Activated CD8-positive, alpha-beta T cell treated with anti-CD3 and anti-CD28 coated beads for 36 hours (primary cell): ENCODE data around the gene MOSPD3. TPM values are rescaled to one million over a fixed set of nuclear protein-coding genes. Genes with fewer than 3 reads are reported as not detected.

Source experiments
- ATAC-seq: fragments of 200-7000 bp; cut with Tn5 transposase; one replicate; pipeline ENCODE4 v1.10.0; 2021; ENCODE audit warnings: mild to moderate bottlenecking, moderate library complexity
- CTCF ChIA-PET: fragments of 350-600 bp; sonication (Branson Sonifier 250); formaldehyde crosslinking; loops from one replicate; lab custom pipeline; 2021; ENCODE audit warnings: antibody characterized with exemption; lab: Charles Lee
- POLR2A ChIA-PET: fragments of 350-600 bp; sonication (Branson Sonifier 250); formaldehyde crosslinking; loops from one replicate; lab custom pipeline; 2021; ENCODE audit warnings: antibody characterized with exemption; lab: Charles Lee
- DNase-seq: peaks from one replicate; pipeline ENCODE4 v3.0.0-alpha.2; 2020
- H3K27ac Mint-ChIP-seq: one replicate; pipeline ENCODE4 v1.8.0; 2021; ENCODE audit warnings: mild to moderate bottlenecking, mixed read lengths
- H3K27me3 Mint-ChIP-seq: one replicate; pipeline ENCODE4 v1.8.0; 2021; ENCODE audit warnings: mixed read lengths
- H3K36me3 Mint-ChIP-seq: one replicate; pipeline ENCODE4 v1.8.0; 2021; ENCODE audit warnings: low read depth, mixed read lengths
- H3K4me1 Mint-ChIP-seq: one replicate; pipeline ENCODE4 v1.8.0; 2021; ENCODE audit warnings: low read depth, mixed read lengths
- H3K4me3 Mint-ChIP-seq: one replicate; pipeline ENCODE4 v1.8.0; 2021; ENCODE audit warnings: mild to moderate bottlenecking, moderate library complexity, mixed read lengths
- H3K9me3 Mint-ChIP-seq: one replicate; pipeline ENCODE4 v1.8.0; 2021; ENCODE audit warnings: mixed read lengths
- intact Hi-C: fragments of 100-400 bp; cut with micrococcal nuclease; formaldehyde crosslinking; loops from one replicate; pipeline ENCODE4 v1.10.0; 2022
- total RNA-seq, 2 experiments: library from RNA; stranded (reverse); gene quantifications; one replicate each; pipeline ENCODE4 v1.2.3, GENCODE V29; 2021
- TF ChIP-seq, protein P1 (sequence below): fragments of 200-600 bp; IDR thresholded peaks from one replicate; pipeline ENCODE4 v1.8.0; 2022; ENCODE audit warnings: antibody characterized with exemption, mild to moderate bottlenecking

The MOSPD3 gene
- total RNA-seq, 2 experiments from 2014 or later = 9.6 to 10.5 TPM

DNA sequence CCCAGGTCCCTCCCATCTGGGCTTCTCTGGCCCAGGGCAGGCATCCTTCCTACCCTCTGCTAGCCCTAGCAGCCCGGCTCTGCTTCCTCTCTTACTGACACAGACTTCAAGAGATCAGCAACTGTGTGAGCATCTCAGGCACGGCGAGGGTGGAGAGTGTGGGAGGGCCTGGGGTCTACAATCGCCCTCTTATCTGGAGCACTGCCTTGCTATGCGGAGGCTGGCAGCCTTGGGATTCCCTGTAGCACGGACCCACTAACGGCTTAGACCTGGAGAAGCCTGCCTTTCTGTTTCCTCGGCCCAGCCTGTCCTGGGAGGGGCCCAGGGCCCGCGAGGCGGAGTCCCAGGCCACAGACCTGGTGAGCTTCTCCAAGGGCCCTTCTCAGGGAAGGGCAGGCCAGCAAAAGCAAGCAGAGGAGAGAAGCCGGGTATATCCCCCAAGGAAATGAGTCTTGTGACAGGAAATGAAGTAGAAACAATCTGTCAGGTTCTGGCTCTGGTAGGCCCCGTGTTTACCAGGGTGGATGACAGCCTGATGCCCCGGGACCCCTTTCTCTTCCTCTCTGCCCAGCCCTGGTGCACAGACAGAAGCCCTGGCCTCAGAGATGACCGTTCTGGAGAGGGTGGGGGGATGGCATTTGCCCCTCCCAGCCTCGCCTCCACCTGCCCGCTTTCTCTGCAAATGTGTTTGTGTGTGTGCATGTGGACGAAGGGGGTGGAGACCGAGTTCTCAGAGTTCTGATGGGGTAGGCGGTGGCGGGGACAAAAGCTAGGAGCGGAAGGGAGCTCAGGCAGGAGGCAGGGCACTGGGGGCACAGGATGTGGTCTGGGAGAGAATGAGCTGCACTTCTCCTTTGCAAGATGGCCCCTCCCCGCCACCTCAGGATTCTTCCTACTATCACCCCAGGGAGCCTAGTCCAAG, 28.9 kb upstream of the MOSPD3 start:
- ChIA-PET CTCF (interaction anchor here (0.5 to 6.4 kb wide), 14 partner anchors 12 to 122 kb away, joined by 3 to 39 read pairs (median 6); partner anchors contain the start of genes MOSPD3 and POP7), POLR2A (interaction anchor here (0.9 to 4.9 kb wide), 13 partner anchors 11 to 363 kb away, joined by 3 to 22 read pairs (median 6); partner anchors contain the start of genes AGFG2, MOSPD3, NYAP1 and POP7)
- Mint-ChIP-seq H3K27ac (peak overlapping the region; percentile 93), H3K9me3 (no peaks in the 10 kb centered on the region), H3K27me3 (no peaks in the 10 kb centered on the region), H3K4me1 (peaks cover 20% of the 10 kb centered on the region), H3K4me3 (peak overlapping the region; percentile 98), H3K36me3 (peaks cover 5% of the 10 kb centered on the region)
- TF ChIP-seq, protein P1, sequence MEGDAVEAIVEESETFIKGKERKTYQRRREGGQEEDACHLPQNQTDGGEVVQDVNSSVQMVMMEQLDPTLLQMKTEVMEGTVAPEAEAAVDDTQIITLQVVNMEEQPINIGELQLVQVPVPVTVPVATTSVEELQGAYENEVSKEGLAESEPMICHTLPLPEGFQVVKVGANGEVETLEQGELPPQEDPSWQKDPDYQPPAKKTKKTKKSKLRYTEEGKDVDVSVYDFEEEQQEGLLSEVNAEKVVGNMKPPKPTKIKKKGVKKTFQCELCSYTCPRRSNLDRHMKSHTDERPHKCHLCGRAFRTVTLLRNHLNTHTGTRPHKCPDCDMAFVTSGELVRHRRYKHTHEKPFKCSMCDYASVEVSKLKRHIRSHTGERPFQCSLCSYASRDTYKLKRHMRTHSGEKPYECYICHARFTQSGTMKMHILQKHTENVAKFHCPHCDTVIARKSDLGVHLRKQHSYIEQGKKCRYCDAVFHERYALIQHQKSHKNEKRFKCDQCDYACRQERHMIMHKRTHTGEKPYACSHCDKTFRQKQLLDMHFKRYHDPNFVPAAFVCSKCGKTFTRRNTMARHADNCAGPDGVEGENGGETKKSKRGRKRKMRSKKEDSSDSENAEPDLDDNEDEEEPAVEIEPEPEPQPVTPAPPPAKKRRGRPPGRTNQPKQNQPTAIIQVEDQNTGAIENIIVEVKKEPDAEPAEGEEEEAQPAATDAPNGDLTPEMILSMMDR = no peak
- DNase-seq (peak; percentile 92), ATAC-seq (peak; percentile 23)
- intact Hi-C loops = no loop called here

DNA sequence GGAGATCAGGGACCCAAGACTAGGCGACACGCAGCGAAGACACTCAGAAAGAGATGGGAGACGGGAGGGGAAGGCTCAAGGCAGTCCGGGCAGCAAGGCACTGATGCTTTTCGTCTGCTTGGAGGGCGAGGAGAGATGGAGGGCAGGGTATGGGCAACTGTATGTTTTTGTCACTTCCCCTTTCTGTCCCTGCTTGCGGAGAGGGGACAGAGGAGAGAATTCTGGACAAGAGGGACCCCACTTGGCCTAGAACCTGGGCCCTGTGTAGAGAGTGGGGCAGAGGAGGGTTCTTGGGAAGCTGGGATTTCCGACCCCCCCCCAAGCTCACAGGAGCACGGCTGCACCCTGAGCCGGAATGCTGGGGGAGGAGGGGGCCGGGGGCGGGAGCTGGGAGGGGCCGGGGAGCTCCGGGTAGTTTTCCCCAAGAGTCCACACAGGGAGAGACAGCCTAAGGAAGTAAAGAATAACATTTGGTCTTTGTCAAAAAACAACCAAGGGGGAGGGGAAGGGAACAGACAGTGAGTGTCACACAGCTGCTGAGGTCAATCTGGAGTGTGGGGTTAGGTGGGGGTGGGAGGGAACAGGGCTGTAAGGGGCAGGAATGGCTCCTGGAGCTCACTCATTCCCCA, 28.2 kb upstream of the MOSPD3 start:
- ChIA-PET CTCF (interaction anchor here (0.5 to 6.4 kb wide), 16 partner anchors 13 to 121 kb away, joined by 3 to 39 read pairs (median 4); partner anchors contain the start of genes MOSPD3 and POP7), POLR2A (interaction anchor here (0.8 to 4.9 kb wide), 17 partner anchors 8 to 364 kb away, joined by 3 to 22 read pairs (median 6); partner anchors contain the start of genes AGFG2, MEPCE, MOSPD3 and NYAP1)
- Mint-ChIP-seq H3K27ac (peak overlapping the region; percentile 93), H3K4me3 (peak overlapping the region; percentile 98), H3K36me3 (peaks cover 2% of the 10 kb centered on the region), H3K9me3 (no peaks in the 10 kb centered on the region), H3K4me1 (peaks cover 20% of the 10 kb centered on the region), H3K27me3 (no peaks in the 10 kb centered on the region)
- DNase-seq = no peak
- intact Hi-C loops = no loop called here
- TF ChIP-seq, protein P1 = no peak
- no peak for ATAC-seq

- Mint-ChIP-seq H3K9me3 (no peaks in the 10 kb centered on the region), H3K36me3 (peaks cover 2% of the 10 kb centered on the region), H3K27ac (peak overlapping the region; percentile 93), H3K27me3 (no peaks in the 10 kb centered on the region), H3K4me3 (peak overlapping the region; percentile 98), H3K4me1 (peaks cover 20% of the 10 kb centered on the region)
- CTCF ChIA-PET = interaction anchor here (0.6 to 6.4 kb wide), 15 partner anchors 14 to 121 kb away, joined by 3 to 39 read pairs (median 6); partner anchors contain the start of genes MOSPD3 and POP7
- no peak for ATAC-seq
- POLR2A ChIA-PET = interaction anchor here (0.6 to 4.9 kb wide), 21 partner anchors 7 to 155 kb away, joined by 3 to 22 read pairs (median 5); partner anchors contain the start of genes AGFG2, MEPCE, MOSPD3 and NYAP1
- intact Hi-C loops = no loop called here
- peak; percentile 51 for DNase-seq
- TF ChIP-seq, protein P1 = no peak
These were observed 27.4 kb upstream of the MOSPD3 start for GRCh38 chr7:100584683-100585510.

- POLR2A ChIA-PET = interaction anchor here (0.6 to 4.9 kb wide), 19 partner anchors 8 to 156 kb away, joined by 3 to 22 read pairs (median 5); partner anchors contain the start of genes AGFG2, MEPCE, MOSPD3 and PCOLCE
- DNase-seq = peak; percentile 67
- ATAC-seq = peak; percentile 5
- intact Hi-C loops = no loop called here
- Mint-ChIP-seq H3K4me1 (peaks cover 20% of the 10 kb centered on the region), H3K27me3 (peaks cover 5% of the 10 kb centered on the region), H3K27ac (peak within 1 kb of the TSS; percentile 93), H3K36me3 (peaks cover 2% of the 10 kb centered on the region), H3K4me3 (peak within 1 kb of the TSS; percentile 98), H3K9me3 (no peaks in the 10 kb centered on the region)
- TF ChIP-seq, protein P1 = no peak
- CTCF ChIA-PET = interaction anchor here (0.6 to 6.4 kb wide), 23 partner anchors 14 to 140 kb away, joined by 3 to 39 read pairs (median 5); partner anchors contain the start of genes MOSPD3 and POP7
These were observed 26.7 kb upstream of the MOSPD3 start, which contains the start of gene LRCH4 for GRCh38 chr7:100585511-100586265. TSS of gene LRCH4 (minus strand) at chr7:100586129. CDS start at chr7:100586100, 29 bp downstream.
